HepG2 (cell line): ENCODE results near the gene ZNF276. TPM values are rescaled to one million over a fixed set of nuclear protein-coding genes. Genes with fewer than 3 reads are reported as not detected.

ENCODE experiments used
- FOXJ3 ChIP-seq: sonication (generic); formaldehyde crosslinking; IDR thresholded peaks from 2 replicates; pipeline ENCODE4 v1.4.0; 2020; ENCODE audit warnings: missing genetic modification reagents, mild to moderate bottlenecking, borderline replicate concordance
- GABPA ChIP-seq, 2 experiments: IDR thresholded peaks; 2 replicates each; pipeline ENCODE4 v1.6.1; 2011 to 2016; ENCODE audit warnings: low read depth in 2 of 2, low read length in 1 of 2, missing biosample characterization in 1 of 2, missing genetic modification characterization in 1 of 2
- HOXA5 ChIP-seq: sonication (generic); formaldehyde crosslinking; IDR thresholded peaks from 2 replicates; pipeline ENCODE4 v1.4.0; 2020; ENCODE audit warnings: missing genetic modification reagents
- ISL2 ChIP-seq: sonication (generic); formaldehyde crosslinking; IDR thresholded peaks from 2 replicates; pipeline ENCODE4 v1.5.0; 2020; ENCODE audit warnings: missing genetic modification reagents
- KDM3A ChIP-seq: IDR thresholded peaks from 2 replicates; pipeline ENCODE4 v1.6.1; 2018; ENCODE audit warnings: low read depth, missing compliant biosample characterization
- PHF21A ChIP-seq: sonication (generic); formaldehyde crosslinking; IDR thresholded peaks from 2 replicates; pipeline ENCODE4 v1.5.0; 2020; ENCODE audit warnings: mild to moderate bottlenecking, missing genetic modification reagents
- PRMT3 ChIP-seq: sonication (generic); formaldehyde crosslinking; IDR thresholded peaks from 2 replicates; pipeline ENCODE4 v1.8.1; 2022; ENCODE audit warnings: low read depth, mild to moderate bottlenecking, moderate library complexity, missing genetic modification reagents, borderline replicate concordance
- ZNF572 ChIP-seq: sonication (generic); formaldehyde crosslinking; IDR thresholded peaks from 2 replicates; pipeline ENCODE4 v1.5.1; 2020; ENCODE audit warnings: mild to moderate bottlenecking, missing genetic modification reagents
- polyA plus RNA-seq, 8 experiments: library from polyadenylated mRNA; depleted of rRNA in 3 of 8; stranded (reverse) in 7 of 8; unstranded in 1 of 8; fragments of >200 nt; fragmentation: Illumina TruSeq in 4 of 8; extraction: Trizol in 4 of 8; gene quantifications; 2 replicates each; pipeline versions ENCODE4 v1.2.1 to v1.2.3, GENCODE V29; 2011 to 2016; ENCODE audit warnings: low read depth in 4 of 8, missing spikeins in 1 of 8, mixed read lengths in 1 of 8; ENCODE audit not compliant: insufficient read depth in 1 of 8
- total RNA-seq, 5 experiments: library from RNA; depleted of rRNA; stranded (reverse); fragments of >200 nt; fragmentation: Illumina TruSeq; extraction: Trizol; gene quantifications; 2 replicates each; pipeline ENCODE4 v1.2.3, GENCODE V29; 2016; ENCODE audit warnings: low read depth in 1 of 5
- TF ChIP-seq, protein P1 (sequence below): IDR thresholded peaks from 2 replicates; pipeline ENCODE4 v1.6.1; 2016; ENCODE audit warnings: missing genetic modification reagents, missing compliant biosample characterization
- TF ChIP-seq, protein P2 (sequence below): fragments of 450-650 bp; IDR thresholded peaks from 2 replicates; pipeline ENCODE4 v1.6.1; 2017; ENCODE audit warnings: mild to moderate bottlenecking
- TF ChIP-seq, protein P3 (sequence below): sonication (generic); formaldehyde crosslinking; IDR thresholded peaks from 2 replicates; pipeline ENCODE4 v1.5.0; 2020; ENCODE audit warnings: missing genetic modification reagents, mild to moderate bottlenecking, borderline replicate concordance
- TF ChIP-seq, protein P4 (sequence below), 2 experiments: fragments of 450-650 bp in 1 of 2; sonication (generic) in 1 of 2; formaldehyde crosslinking in 1 of 2; IDR thresholded peaks; 2 replicates each; pipeline versions ENCODE4 v1.6.1 to v1.8.0; 2016 to 2022; ENCODE audit warnings: antibody characterized with exemption in 1 of 2, mild to moderate bottlenecking in 1 of 2, missing genetic modification reagents in 1 of 2

ZNF276 gene
- total and polyA plus RNA-seq, 2 of the 13 experiments (the other 11 are each of a cell fraction or from before 2014, with no cell fraction given) = 17.7 to 18.0 TPM

DNA sequence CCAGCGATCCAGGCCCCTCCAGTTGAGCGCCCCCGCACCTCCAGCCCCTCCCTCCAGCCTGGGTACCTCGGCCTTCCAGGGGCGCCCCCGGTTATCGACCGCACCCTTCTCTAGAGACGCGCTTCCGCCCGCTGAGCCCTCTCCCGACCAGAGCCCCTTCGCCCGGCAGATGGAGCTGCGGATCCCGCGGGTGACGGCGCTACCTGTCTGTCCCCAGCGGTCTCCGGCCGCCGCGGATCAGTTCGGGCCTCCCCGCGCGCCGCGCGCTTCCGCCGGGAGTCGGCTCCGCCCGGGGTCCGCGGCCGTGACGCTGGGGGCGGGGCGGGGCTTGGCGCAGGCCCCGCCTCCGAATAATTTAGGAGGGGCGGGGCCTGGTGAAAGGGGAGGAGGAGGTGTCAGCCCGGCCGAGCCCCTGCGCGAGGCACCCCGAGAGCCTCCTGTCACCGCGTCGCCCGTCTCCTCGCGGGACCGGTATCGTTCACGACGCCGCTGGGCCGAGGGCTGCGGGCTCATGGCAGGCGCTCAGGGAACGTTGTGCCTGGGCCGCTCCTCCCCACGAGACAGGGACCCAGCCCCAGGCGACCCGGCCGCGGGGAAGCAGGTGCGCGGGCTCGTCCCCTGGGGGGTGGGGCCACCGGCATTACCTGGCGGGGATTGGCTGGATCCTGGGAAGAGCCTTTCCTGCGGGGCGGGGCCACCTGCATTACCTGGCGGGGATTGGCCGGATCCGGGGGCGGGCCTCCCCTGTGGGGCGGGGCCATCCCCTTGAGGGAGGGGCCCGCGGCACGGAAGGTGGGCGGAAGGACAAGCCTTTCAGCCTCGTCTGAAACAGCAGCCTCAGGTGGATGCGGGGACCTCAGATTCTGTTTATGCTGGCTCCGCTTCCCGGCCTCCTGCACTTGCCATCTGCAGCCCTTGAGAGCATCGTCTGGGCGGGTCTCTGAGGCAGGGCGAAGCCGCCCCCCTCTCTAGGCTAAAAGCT lies 19.6 kb upstream of the ZNF276 start, which contains the start of gene SPATA2L (continued):
- TF ChIP-seq GABPA (IDR thresholded peaks at IDR 0.05; ENCODE audit: low read depth, low read length) (no peak), GABPA (CRISPR knock-in tag; IDR thresholded peaks at IDR 0.05; ENCODE audit: low read depth) (peak; percentile 54; the same call in 1 of the 2 replicates), ZNF572 (CRISPR knock-in tag) (no peak), ISL2 (CRISPR knock-in tag) (0 out of 2 replicates have a peak, but pooled peaks have one; percentile 25), KDM3A (CRISPR knock-in tag) (0 out of 2 replicates have a peak, but pooled peaks have one; percentile 30), PHF21A (peak; percentile 7; the same call in 1 of the 2 replicates), FOXJ3 (CRISPR knock-in tag) (peak; percentile 3; the same call in 1 of the 2 replicates), HOXA5 (CRISPR knock-in tag) (peak; percentile 42; the same call in 1 of the 2 replicates), PRMT3 (CRISPR knock-in tag) (0 out of 2 replicates have a peak, but pooled peaks have one; percentile 47)
- TF ChIP-seq, protein P1, sequence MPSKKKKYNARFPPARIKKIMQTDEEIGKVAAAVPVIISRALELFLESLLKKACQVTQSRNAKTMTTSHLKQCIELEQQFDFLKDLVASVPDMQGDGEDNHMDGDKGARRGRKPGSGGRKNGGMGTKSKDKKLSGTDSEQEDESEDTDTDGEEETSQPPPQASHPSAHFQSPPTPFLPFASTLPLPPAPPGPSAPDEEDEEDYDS (CRISPR knock-in tag) = peak; percentile 86
- TF ChIP-seq, protein P2, sequence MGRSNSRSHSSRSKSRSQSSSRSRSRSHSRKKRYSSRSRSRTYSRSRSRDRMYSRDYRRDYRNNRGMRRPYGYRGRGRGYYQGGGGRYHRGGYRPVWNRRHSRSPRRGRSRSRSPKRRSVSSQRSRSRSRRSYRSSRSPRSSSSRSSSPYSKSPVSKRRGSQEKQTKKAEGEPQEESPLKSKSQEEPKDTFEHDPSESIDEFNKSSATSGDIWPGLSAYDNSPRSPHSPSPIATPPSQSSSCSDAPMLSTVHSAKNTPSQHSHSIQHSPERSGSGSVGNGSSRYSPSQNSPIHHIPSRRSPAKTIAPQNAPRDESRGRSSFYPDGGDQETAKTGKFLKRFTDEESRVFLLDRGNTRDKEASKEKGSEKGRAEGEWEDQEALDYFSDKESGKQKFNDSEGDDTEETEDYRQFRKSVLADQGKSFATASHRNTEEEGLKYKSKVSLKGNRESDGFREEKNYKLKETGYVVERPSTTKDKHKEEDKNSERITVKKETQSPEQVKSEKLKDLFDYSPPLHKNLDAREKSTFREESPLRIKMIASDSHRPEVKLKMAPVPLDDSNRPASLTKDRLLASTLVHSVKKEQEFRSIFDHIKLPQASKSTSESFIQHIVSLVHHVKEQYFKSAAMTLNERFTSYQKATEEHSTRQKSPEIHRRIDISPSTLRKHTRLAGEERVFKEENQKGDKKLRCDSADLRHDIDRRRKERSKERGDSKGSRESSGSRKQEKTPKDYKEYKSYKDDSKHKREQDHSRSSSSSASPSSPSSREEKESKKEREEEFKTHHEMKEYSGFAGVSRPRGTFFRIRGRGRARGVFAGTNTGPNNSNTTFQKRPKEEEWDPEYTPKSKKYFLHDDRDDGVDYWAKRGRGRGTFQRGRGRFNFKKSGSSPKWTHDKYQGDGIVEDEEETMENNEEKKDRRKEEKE = no peak
- TF ChIP-seq, protein P3, sequence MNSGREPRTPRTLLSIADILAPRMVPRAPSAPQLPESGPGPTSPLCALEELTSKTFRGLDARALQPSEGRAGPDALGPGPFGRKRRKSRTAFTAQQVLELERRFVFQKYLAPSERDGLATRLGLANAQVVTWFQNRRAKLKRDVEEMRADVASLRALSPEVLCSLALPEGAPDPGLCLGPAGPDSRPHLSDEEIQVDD (CRISPR knock-in tag) = no peak
- TF ChIP-seq, protein P4, sequence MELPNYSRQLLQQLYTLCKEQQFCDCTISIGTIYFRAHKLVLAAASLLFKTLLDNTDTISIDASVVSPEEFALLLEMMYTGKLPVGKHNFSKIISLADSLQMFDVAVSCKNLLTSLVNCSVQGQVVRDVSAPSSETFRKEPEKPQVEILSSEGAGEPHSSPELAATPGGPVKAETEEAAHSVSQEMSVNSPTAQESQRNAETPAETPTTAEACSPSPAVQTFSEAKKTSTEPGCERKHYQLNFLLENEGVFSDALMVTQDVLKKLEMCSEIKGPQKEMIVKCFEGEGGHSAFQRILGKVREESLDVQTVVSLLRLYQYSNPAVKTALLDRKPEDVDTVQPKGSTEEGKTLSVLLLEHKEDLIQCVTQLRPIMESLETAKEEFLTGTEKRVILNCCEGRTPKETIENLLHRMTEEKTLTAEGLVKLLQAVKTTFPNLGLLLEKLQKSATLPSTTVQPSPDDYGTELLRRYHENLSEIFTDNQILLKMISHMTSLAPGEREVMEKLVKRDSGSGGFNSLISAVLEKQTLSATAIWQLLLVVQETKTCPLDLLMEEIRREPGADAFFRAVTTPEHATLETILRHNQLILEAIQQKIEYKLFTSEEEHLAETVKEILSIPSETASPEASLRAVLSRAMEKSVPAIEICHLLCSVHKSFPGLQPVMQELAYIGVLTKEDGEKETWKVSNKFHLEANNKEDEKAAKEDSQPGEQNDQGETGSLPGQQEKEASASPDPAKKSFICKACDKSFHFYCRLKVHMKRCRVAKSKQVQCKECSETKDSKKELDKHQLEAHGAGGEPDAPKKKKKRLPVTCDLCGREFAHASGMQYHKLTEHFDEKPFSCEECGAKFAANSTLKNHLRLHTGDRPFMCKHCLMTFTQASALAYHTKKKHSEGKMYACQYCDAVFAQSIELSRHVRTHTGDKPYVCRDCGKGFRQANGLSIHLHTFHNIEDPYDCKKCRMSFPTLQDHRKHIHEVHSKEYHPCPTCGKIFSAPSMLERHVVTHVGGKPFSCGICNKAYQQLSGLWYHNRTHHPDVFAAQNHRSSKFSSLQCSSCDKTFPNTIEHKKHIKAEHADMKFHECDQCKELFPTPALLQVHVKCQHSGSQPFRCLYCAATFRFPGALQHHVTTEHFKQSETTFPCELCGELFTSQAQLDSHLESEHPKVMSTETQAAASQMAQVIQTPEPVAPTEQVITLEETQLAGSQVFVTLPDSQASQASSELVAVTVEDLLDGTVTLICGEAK (IDR thresholded peaks at IDR 0.05) = no peak
- TF ChIP-seq, protein P4 (CRISPR knock-in tag; IDR thresholded peaks at IDR 0.05) = no peak; the same call in 1 of the 2 replicates
